Activated CD4-positive, CD25-positive, alpha-beta regulatory T cell treated with anti-CD3 and anti-CD28 coated beads, Interleukin-2, amount 50 U/mL, for 72 hours (primary cell): ENCODE results near the gene MSMP.

Experiments used
- DNase-seq: peaks from one replicate; pipeline ENCODE4 v3.0.0; 2021

Gene MSMP

DNA sequence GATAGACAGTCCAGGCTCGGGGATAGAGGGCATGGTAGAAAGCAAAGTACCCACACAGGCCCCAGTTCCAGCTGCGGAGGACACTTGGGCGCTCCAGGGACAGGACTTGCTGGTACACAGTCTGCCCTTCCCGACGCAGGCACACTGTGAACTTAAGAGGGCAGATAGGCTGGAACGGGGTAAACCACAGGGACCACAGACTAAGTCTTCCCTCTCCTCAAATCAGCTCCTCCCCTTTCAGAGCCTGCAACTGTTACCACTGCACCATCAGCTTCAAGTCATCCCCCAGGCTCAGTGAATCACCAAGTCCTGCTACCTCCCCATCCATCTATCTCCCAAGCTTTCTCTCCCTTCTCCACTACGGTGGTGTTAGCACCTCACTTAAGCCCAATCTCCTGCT, 12.3 kb downstream of the MSMP start:
- DNase-seq: no peak

DNA sequence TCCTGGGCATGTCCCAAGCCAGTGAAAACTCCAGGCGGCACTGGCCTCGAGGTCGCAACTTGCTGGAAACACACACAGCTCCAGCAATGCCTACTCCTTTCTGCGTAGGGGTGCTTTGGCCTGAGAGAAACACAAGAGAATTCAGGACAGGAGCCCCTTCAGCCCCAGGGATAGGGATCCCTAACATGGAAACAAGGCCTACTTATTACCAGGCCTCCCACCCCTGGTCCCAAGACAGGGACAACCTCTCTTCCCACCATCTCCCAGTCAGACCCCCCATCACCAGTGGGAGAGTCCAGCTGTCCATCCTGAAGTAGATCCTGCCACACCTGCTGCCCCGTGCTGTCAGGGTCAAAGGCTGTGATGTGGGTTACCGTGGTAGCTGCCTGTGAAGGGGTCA, 13.8 kb downstream of the MSMP start:
- no peak for DNase-seq

DNA sequence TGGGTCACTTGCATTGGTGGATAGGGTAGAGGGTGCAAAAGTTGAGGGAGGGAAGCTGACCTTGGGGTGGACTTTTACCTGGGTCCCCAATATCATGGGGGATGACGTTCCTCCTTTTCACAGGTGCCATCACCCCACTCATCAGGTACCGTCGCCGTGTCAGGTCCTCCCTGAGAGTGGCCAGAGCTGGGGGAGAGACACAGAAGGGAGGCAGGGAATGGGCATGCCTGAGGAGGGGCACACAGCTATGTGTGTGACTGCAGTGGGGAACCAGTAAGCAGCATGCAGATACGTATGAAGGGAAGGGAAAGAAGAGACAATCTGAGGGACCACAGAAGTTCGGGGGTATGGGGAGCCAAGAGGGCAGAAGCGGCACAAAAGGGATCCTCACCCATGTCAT, 15.2 kb downstream of the MSMP start:
- no peak for DNase-seq

DNA sequence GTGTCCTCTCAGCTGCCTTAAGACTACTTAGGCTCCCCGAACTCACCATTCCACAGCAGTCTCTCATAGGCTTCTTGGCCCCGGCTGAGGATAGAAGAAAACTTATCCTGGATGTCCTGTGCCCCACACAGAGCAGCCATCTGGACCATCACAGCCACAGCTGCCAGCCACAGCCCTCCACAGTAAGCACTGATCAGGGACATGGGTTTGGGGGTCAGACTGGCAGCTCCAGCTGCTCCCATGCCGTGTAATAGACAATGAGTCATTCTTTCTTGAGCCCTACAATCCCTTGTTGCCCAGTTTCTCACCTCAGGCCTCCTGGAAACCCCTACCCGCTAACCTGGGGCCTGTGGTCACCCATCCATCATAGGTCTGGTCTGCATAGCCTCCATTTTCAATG, 15.9 kb downstream of the MSMP start:
- DNase-seq: no peak

DNA sequence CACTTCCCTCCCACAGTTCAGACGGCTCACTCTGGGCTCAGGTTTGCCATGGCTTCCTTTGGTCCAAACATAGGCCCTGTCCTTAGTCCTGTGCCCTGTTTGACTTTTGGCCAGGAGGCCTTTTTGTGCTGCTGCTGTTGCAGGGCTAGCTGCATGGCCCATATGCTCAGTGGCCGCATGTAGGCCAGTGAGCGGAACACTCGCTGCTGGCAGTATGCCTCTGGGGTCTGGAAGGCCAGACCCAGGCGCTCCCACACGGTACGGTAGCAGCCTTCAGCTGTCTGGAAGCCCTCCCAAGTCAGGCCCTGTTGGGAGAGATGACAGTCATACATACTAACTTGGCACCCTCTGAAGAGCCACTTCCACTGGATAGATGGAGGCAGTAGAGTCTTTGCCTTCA, 16.9 kb downstream of the MSMP start:
- no peak for DNase-seq

DNA sequence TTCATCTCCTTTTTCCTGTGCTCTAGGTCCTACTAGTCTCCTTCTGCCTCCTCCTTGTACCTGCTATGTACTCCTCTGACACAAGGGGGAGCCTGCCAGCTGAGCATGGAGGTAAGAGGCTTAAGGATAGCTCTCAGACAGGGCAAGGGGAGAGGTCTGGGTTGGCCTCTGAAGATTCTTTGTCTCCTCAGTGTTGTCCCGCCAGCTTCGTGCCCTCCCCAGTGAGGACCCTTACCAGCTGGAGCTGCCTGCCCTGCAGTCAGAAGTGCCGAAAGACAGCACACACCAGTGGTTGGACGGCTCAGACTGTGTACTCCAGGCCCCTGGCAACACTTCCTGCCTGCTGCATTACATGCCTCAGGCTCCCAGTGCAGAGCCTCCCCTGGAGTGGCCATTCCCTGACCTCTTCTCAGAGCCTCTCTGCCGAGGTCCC, 17.9 kb downstream of the MSMP start:
- DNase-seq: peak; percentile 45

DNA sequence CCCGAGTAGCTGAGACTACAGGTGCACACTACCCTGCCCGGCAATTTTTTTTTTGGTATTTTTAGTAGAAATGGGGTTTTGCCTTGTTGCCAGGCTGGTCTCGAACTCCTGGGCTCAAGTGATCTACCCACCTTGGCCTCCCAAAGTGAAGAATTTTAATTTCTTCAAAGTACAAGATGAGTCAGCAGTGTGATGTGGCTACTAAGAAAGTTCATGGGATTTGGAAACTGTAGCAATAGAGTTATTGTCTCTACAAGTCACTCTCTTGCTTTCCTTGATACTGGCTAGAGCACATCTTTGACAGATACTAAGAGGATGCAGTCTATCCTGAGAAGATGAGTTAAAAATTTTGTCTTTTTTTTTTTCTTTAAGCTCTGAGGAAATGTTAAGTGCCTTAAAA, 20.0 kb downstream of the MSMP start:
- DNase-seq: no peak

DNA sequence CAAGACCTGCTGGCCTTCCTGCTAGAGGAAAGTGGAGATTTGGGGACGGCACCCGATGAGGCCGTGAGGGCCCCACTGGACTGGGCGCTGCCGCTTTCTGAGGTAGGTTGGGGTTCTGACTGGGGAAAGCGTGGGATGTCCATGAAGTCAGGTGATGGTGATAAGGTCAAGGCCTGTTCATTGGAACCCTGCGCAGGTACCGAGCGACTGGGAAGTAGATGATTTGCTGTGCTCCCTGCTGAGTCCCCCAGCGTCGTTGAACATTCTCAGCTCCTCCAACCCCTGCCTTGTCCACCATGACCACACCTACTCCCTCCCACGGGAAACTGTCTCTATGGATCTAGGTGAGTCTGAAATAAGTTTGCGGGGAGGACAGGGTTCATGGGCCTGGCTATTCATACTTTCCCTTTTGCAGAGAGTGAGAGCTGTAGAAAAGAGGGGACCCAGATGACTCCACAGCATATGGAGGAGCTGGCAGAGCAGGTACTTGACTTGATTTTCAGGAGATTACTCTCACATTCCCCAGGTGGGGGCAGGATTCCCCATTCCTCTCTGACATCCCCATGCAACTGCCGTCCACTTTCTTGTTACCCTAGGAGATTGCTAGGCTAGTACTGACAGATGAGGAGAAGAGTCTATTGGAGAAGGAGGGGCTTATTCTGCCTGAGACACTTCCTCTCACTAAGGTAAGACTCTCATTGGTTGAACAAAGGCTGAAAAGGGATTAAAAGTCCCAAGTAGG, 21.1 kb downstream of the MSMP start:
- DNase-seq: no peak

DNA sequence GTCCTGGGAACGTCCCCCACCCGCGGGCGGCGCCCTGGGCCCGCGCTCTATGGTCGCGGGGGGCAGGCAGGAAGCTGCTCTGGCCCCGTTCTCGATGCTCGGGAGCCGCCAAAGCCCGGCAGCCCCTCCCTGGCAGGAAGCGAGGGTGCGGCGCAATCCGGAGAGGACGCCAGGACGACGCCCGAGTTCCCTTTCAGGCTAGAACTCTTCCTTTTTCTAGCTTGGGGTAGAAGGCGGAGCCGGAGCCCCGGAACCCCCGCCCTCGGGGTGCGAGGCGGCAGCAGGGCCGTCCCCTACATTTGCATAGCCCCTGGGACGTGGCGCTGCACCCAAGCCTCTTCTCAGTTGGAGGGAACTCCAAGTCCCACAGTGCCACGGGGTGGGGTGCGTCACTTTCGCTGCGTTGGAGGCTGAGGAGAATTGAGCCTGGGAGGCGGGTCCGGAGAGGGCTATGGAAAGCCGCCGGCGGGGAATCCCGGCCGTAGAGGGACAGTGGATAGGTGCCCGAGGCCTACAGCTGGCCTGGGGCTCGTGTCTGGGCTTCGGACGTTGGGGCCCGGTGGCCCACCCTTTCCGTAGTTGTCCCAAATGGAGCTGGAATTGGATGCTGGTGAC, 21.8 kb downstream of the MSMP start, which contains the start of the genes CREB3 and TLN1:
Gene CREB3 (plus strand): TSS at position 482 of the 615 bp plus-strand sequence. CDS start 107 bp downstream, at position 589.
Gene TLN1 (minus strand): TSS at position 11 of the 615 bp plus-strand sequence. CDS start 6,501 bp downstream, outside the sequence.
- DNase-seq: peak; percentile 93

DNA sequence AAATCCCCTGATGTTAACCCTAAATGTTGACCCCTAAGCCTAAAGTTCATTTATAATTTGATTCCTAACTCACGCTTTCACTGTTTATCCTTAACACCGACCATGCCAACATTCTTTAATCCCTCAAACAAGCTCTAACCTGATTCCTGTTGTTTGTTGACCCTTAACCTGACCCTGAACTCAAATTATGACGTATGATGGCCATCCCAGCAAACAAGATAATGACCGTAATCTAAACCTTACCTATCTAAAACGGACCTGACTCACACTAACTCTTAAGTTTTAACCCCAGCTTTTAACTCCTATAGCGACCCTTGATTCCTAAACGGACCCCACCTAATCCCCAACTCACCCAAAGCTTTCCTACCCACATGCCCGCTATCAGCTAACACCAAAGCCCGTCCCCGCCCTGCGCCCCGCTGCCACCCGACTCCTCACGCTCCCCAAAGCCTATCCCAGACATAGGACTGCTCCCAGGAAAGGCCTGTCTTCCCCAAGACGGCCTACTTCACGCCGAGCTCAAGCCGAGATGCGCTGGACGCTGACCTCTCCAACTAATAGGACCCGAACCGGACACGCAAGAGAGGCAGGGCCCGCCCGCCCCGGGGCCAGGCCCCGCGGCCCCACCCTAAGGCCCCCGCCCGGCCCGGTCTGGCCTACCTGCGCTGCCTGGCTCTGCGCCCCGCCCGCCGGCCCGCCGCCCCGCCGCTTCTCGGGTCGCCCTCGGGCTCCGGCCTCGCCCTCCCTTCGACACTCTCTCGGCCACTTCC, 22.5 kb downstream of the MSMP start:
- DNase-seq: no peak

DNA sequence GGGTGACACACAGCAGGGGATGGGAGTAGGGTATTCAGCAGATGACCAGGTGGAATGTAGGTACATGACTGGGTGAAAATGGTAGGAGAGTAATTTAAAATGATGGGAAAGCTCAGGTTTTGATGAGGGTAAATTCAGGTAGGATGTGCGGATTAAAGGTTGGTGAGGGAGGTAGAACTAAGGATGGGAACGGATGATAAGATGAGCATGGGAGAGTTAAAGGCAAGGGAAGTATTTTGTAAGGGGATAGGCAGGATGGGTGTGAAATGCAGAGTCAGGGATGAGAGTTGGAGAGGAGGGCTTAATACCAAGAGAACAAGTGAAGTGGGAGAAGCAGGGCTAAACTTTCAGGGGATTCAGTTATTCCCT, 23.6 kb downstream of the MSMP start:
- DNase-seq: no peak

DNA sequence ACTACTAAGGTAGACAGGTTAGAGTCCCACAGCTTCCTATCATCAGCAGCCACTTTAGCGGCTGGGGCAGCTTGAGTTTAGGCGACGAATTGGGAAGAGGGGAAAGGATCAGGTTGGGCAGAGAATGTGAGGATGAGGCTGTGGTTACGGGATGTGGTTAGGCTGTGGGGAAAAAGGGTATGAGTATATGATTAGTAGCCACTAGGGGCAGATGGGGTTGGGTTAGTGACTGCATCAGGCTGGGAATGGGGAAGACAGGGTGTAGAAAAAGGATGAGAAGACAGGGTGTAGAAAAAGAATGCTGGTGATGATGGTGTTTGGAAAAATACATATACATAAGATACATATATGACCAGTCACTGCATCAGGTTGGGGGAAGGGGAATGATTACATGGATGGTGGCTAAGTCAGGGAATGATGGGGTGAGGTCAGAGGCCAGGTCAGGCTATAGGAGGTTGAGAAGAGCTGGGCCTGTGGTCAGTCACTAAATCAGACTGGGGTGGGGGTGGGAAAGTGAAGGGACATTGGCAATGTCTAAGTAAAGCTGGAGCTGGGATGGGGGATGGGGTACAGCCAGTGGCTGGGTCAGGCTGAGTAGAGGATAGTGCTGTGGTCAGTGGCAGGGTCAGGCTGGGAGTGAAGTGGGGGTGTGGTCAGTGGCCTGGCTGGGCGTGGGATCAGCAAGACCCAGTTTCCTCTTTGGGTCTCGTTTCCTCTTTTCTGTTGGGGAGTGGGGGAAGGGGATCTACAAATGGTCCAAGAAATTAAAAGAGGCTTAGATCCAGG, 24.2 kb downstream of the MSMP start:
- no peak for DNase-seq

DNA sequence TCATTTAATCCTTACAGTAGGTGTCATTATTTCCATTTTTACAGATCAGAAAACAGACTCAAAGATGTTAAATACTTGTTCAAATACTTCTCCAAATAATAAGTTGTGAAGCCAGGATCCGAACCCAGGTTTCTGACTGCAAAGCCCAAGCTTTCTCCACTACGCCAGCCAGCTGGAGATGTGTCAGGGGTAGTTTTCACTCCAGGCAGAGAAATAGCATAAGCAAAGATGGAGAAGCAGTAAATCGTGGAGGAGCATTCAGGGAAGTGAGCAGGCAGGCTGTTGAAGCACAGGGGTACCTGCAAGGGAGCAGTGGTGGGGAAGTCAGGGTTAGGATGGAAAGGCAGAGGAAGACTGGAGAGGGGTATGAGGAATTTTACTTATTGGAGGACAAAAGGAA, 25.0 kb downstream of the MSMP start:
- no peak for DNase-seq

DNA sequence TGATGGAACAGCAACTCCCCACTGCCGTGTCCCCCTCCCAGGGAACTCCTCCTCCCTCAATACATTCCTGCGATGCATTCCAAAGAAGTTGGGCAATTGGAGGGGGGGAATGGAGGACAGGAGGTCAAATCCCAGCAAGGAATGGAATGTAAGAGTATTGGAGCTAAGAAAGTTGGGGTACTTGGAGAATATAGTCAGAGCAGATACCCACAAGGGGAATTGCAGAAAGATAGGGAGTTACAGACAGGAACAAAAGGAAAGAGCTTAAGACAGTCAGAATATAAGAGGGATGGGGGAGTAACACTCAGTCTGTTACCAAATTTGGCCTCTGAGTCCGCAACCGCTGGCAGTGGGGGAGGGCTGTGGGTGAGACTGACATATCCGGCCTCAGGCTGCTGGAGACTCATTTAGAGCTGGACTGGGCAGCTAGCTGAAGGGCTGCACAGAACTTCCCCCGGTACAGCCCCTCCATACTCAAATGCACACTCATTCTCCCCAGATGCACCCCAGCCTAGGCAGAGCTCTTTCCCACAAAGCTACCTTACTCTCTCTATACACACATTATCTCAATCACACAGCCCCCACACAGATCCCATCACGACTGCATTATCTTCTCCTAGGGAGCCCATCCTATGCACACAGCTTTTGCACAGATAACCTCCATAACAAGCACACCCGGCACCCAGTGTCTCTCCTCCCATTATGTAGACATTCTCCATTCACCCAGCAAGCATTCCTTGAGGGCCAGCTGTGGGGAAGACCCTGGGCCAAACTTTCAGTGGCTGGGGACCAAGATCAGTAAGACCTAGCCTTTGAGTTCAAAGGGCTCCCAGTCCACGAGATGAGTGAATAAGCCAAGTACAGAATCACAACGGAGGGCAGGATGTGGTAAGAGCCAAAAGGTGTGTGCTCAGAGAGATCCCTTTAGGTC, 25.8 kb downstream of the MSMP start:
- DNase-seq: peak; percentile 68

DNA sequence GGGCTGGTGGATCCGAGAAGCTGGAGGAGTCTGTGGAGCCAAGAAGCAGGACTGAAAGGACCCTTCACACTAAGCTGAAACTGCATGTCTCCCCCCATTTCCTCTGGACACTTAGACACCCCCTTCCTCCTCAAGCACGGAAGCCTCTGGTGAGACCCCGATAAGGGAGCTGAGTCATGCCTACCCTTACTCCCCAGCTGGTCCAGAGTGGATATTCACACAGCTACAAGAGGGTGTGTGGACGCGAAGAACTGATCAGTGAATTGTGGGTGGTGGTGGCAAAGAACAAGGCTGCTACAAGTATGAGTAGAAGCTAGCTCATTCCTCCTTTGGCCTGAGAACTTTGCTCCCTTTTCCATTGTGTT, 26.4 kb downstream of the MSMP start:
- DNase-seq: no peak

DNA sequence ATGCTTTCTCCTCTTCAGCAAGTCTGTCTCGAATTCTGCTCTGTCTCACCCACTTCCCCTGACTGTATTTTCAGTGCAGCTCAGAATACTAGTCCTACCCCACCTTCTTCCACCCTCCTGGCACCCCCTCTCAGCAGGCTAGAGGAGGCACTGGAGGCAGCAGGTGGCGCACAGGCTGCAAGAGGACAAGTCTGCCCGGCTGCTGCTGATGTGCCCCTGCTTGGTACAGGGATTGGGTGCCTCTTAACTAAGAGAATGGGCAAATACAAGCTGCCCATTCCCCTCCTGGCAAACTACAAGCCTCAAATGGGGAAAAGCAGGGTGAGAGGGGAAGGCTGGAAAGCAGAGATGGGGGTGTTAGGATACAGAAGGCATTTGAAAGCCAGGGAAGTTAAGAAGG, 27.1 kb downstream of the MSMP start:
- DNase-seq: no peak

DNA sequence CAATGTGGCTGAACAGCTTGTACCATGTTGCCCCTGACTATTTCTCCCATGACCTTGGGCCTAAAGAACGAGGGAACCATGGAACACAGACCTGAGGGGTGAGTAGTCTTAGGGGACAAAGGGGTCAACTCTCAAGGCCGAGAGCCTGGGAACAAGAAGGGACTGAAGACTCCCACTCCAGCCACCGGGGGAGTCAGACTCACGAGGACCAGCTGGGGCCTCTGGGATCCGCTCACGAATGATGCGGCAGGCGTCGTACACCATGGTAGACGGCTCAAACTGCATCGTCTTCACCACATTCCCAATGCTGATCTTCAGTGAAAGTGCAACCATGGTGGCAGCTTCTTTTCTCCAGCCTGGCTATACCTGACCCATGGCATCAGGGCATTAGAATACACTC, 28.7 kb downstream of the MSMP start:
- no peak for DNase-seq

DNA sequence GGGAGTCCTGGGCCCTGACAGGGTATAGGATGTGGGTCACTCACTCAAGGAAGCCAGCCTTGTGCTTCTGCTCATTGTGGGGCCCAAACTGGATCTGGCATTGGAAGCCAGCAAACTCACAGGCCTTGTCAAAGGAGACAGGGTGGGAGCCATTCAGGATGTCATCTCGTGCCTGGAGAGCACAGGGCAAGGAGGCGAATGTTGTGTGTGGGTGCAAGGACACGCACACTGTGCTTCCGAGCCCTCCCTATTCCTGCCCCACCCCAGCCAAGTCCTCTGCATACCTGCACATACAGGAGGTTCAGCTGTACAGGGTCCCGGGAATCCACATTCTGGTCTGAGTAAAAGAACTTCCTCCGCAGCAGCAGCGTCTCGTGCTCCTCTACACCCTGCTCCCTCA, 30.2 kb downstream of the MSMP start:
- DNase-seq: no peak

DNA sequence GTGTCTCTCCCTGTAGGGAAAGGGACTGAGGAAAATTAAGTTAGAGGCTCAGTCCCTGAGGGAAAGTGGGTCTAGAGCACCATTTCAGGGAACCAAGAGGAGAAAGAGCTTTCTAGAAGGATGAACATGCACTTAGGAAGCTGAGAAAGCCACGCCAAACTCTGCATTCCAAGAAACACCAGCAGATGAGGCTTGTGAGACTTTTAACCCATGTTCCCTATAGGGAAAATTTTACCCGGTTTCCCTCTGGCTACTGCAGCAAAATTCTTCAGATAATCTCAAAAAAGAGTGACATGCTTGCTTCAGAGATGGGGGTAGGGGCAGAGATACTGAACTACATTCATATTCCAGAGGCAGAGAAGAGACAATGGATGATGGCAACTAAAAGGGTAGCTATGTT, 30.6 kb downstream of the MSMP start:
- DNase-seq: no peak

DNA sequence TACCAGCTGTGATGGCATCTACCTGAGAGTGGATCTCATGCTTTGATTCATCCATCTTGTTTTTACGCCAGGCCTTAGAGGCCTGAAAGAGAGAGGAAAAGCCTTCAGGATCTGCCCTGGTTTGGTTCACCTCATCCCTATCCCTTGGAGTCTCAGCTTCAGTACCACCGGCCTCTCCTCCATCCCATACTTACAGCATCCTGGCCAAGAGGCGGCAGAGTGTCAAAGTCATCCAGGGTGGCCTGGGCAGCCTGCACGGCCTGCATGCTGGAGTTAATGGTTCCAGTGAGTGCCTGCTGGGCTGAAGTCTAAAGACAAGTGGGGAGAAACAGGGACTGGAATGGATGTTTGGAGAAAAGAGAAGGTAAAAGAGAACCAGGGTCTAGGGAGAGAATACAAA, 34.5 kb downstream of the MSMP start:
- no peak for DNase-seq

DNA sequence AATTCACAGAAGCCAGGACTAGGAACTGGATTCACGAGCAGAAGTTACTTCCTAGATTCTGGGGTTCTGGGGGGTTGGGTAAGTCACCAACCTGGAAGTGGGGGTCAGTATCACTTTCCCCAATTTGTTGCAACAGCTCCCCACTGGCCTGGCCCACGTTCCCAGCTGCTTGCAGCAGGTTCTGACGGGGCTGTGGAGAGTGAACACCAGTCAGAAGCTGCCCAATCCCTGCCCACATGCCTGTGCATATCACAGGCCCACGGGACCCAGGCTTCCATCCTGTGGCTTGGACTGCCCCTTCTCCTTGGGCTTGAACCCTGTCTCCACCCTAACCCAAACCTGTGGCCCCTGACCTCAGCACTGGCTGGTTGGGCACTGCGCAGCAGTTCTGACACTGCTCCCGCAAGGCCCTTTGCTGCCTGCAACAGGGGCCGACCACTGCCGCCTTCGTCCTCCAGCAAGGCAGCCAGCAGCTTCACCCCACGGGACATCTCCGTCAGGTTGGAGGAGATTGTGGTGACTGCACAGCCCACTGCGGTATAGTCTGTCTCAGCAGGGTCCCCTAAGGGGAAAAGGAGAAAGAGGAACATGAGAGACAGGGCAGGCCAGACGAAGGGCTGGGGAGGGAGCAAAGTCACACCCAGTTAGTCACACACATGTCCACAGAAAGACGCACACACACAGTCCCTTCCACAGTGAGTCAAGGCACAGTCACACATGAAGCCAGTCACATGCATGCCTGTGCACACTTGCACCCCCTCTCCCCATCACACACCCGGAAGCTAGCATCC, 35.2 kb downstream of the MSMP start:
- DNase-seq: no peak
